IPS DF 6.9 (cell line): ENCODE data around the gene UPF2.

Experiments used
- DNase-seq: peaks from one replicate; pipeline ENCODE4 v3.0.0-alpha.2; 2013; ENCODE audit warnings: low read depth, low spot score
- H3K27ac ChIP-seq: one replicate; pipeline ENCODE4 v1.5.1; 2013; ENCODE audit warnings: low read length, control low read depth
- H3K27me3 ChIP-seq: 2 replicates; pipeline ENCODE4 v1.6.1; 2013; ENCODE audit warnings: mild to moderate bottlenecking, low read length; ENCODE audit not compliant: control insufficient read depth, insufficient read depth
- H3K36me3 ChIP-seq: 2 replicates; pipeline ENCODE4 v1.6.1; 2013; ENCODE audit warnings: low read length; ENCODE audit not compliant: control insufficient read depth, insufficient read depth
- H3K4me1 ChIP-seq: 2 replicates; pipeline ENCODE4 v1.6.1; 2013; ENCODE audit warnings: low read length; ENCODE audit not compliant: control insufficient read depth, insufficient read depth
- H3K4me3 ChIP-seq: 2 replicates; pipeline ENCODE4 v1.5.1; 2013; ENCODE audit warnings: mild to moderate bottlenecking, low read length
- H3K9me3 ChIP-seq: 2 replicates; pipeline ENCODE4 v1.6.1; 2013; ENCODE audit warnings: low read length, inconsistent platforms; ENCODE audit not compliant: control insufficient read depth, insufficient read depth
- WGBS: extraction: QIAGEN DNeasy Blood & Tissue Kit; methylation state at CpG from one replicate; pipeline ENCODE4 v1.1.7; 2013; ENCODE audit warnings: mixed read lengths, missing lambda C conversion rate; ENCODE audit not compliant: insufficient read length, insufficient coverage; 5-methylcytosine and 5-hydroxymethylcytosine counted together

Gene UPF2

DNA sequence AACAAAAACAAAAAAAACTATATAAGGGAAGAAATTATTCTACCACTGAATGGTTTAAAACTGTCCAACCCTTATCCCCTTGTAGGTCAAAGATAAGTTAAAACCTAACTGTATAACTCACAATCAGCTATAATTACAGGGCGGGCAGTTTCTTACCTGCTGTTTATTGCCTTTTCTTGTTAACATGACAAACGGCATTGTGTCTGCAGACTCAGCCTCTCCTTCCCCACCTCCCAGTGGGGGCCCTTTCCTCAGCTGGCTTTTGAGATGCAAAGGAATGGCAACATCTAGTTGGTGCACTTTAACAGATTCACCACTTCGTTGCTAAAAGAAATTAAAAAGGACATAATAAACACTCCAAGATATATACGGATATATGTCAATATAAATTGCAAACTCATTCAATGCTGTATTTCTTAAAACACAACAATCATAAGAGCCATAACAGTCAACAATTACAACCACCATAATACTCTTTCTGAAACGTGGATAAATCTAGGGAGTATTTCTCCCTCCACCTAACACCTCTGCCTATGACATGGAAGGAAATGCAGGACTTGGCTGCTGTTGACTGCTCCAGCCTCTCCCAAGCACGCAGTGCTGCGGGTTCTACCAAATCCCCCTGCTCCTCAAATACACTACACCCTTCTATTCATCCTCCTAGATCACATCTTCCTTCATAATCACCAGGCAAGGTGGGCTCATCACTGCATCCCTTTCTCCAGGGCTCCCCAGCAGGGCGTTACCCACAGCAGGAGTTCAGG is 106.0 kb downstream of the UPF2 start:
- Histone ChIP-seq H3K4me3 (no peak overlapping the region), H3K27ac (peak overlapping the region; percentile 51), H3K9me3 (no peaks in the 10 kb centered on the region)

DNA sequence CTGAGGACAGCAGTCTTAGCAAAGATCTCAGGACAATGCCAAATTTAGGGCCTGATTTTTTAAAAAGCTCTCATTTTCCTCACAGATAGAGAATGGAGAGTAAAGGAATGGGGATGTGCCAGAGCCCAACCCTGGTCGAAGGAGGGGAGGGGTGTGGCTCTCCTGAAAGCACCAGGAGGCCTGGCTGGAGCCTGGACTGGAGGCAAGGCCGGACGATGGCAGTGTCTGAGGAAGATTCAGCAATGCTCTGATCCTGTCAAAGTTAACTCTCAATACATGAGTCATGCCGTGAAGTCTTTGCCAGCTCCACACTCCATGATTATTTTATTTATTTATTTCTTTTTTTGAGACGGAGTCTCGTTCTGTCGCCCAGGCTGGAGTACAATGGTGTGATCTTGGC is 108.3 kb downstream of the UPF2 start:
- WGBS = no CpG with 5 or more reads among the region's 7 CpGs
- H3K4me3 ChIP-seq = no peak overlapping the region
- H3K4me1 ChIP-seq = peaks cover 8% of the 10 kb centered on the region; the same call in 1 of the 2 replicates
- H3K9me3 ChIP-seq = no peaks in the 10 kb centered on the region
- DNase-seq = no peak
- H3K36me3 ChIP-seq = no peaks in the 10 kb centered on the region; the same call in 1 of the 2 replicates
- H3K27me3 ChIP-seq = no peaks in the 10 kb centered on the region
- H3K27ac ChIP-seq = no peak overlapping the region

More for the DNA sequence above, 106.0 kb downstream of the UPF2 start:
- Histone ChIP-seq H3K4me1 (peaks cover 8% of the 10 kb centered on the region; the same call in 1 of the 2 replicates), H3K36me3 (no peaks in the 10 kb centered on the region), H3K27me3 (no peaks in the 10 kb centered on the region)
- DNase-seq = peak; percentile 39
- no CpG with 5 or more reads among the region's 8 CpGs for WGBS

DNA sequence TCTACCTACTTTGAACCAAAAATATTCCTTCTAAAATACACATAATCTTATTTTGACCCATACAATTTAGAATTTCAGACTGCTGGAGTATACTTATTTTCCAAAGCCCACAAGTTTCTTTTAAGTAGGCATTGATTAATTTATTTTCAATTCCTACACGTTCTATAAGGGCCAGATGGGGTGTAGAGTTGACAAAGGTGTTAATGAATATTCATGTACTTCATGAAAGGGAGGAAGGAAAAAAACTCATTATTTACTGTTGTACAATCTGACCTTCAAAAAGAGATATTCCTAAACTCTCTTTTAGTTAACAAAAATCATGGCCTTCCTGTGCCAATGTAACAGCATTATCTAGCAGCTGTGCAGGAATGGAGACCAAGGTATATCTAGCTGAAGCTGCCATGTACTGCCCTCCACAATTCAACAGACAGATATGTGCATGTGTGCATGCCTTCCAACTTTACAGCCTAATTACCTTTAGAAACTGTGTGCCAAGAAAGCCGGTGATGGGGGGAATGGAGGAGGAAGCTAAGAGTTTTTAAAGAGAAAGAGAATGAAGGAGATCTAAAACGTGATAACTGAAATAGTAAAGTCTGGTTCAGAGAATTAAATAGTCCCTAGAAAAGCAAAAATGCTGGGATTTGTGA is 108.9 kb downstream of the UPF2 start:
- Histone ChIP-seq H3K27me3 (no peaks in the 10 kb centered on the region), H3K9me3 (no peaks in the 10 kb centered on the region), H3K4me3 (no peak overlapping the region), H3K36me3 (no peaks in the 10 kb centered on the region; the same call in 1 of the 2 replicates), H3K27ac (no peak overlapping the region), H3K4me1 (peaks cover 8% of the 10 kb centered on the region; the same call in 1 of the 2 replicates)
- no peak for DNase-seq
- WGBS = 100% methylated on average over 1 of the region's 3 CpGs

DNA sequence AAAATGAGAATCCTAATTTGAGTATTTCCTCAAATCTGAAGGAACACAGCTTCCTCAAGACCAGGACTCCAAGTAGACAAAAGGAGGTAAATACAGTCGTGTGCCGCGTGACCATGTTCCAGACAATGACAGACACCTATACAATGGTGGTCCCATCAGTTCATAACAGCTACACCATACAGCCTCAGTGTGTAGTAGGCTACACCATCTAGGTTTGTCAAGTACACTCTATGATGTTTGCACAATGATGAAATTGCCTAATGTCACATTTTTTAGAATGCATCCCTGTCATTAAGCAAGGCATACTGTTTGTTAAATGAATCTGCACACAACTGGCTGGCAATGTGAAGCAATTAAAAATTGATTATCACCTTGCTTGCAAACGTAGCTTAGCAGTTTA is 111.6 kb downstream of the UPF2 start:
- Histone ChIP-seq H3K4me3 (no peak overlapping the region), H3K36me3 (peaks cover 7% of the 10 kb centered on the region), H3K27ac (no peak overlapping the region), H3K9me3 (no peaks in the 10 kb centered on the region), H3K27me3 (no peaks in the 10 kb centered on the region), H3K4me1 (peaks cover 5% of the 10 kb centered on the region; the same call in 1 of the 2 replicates)
- no peak for DNase-seq
- WGBS = no CpG with 5 or more reads among the region's 4 CpGs

DNA sequence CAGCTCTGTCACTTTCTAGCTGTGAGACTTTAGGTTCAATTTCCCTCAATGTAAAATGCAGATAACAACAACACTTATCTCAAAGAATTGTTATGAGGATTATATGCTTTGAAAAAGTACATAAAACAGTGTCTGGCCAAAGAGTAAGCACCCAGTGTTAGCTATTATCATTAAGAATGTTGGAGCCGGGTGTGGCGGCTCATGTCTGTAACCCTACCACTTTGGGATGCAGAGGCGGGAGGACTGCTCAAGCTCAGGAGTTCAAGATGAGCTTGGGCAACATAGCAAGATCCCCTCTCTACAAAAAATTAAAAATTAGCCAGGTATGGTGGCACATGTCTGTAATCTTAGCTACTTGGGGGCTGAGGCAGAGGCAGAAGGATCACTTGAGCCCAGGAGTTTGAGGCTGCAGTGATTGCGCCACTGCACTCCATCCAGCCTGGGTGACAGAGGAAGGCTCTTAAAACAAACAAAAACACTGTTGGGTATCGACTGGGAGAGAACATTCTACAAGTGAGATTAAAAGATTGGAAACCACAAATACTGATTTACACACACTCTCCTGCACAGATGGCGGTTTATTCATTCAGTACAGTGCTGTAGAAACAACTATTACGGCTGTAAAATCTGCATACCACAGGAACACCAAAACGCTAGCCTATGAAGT is 112.2 kb downstream of the UPF2 start:
- no peak for DNase-seq

DNA sequence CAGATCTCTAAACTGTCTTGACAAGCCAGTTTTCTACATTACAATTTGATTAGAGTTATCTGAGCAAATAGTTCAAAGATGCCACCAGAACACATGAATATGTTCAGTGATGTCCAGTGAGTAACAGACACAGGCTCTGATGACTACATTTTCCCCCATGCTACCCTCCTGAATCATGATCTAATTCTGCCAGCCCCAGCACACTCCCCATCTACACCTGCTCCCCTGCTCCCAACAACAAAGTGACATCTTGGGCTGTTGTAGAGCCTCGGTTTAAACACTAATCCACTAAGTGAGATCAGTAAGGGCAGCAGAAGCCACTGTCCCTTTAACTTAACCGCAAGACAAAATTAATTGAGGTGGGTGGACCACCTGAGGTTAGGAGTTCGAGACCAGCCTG is 114.9 kb downstream of the UPF2 start:
- no peaks in the 10 kb centered on the region for H3K4me1 ChIP-seq
- H3K27ac ChIP-seq = no peak overlapping the region
- no peak overlapping the region for H3K4me3 ChIP-seq
- H3K27me3 ChIP-seq = no peaks in the 10 kb centered on the region
- H3K9me3 ChIP-seq = no peaks in the 10 kb centered on the region
- DNase-seq = no peak
- WGBS = no CpG with 5 or more reads among the region's 3 CpGs
- peaks cover 9% of the 10 kb centered on the region for H3K36me3 ChIP-seq

More for the DNA sequence above, 112.2 kb downstream of the UPF2 start:
- H3K36me3 ChIP-seq = peaks cover 7% of the 10 kb centered on the region
- H3K4me1 ChIP-seq = peaks cover 2% of the 10 kb centered on the region; the same call in 1 of the 2 replicates
- H3K9me3 ChIP-seq = no peaks in the 10 kb centered on the region
- no peaks in the 10 kb centered on the region for H3K27me3 ChIP-seq
- WGBS = no CpG with 5 or more reads among the region's 8 CpGs
- no peak overlapping the region for H3K27ac ChIP-seq
- no peak overlapping the region for H3K4me3 ChIP-seq

DNA sequence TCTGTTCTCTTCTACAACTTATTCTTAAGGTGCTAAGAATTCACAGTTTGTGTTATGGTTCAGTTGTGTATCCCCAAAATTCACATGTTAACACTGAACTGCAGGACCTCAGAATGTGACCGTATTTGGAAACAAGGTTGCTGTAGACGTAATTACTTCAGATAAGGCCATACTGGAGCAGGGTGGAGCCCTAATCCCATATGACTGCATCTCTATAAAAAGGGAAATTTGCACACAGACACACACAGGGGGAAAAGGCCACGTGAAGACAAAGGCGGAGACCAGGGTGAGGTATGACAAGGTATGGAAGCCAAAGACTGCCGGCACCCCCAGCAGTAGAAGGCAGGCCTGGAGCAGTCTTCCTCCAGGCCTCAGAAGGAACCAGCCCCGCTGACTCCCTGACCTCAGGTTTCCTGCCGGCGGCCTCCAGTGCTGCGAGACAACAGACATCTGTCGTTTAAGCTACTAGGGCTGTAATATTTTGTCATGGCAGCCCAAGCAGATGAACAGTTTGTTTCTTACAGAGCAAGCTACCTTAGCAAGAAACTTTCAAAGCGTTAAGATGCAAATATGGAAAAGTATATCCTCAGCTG is 120.7 kb downstream of the UPF2 start:
- Histone ChIP-seq H3K36me3 (peaks cover 13% of the 10 kb centered on the region), H3K4me3 (no peak overlapping the region), H3K4me1 (no peaks in the 10 kb centered on the region), H3K9me3 (no peaks in the 10 kb centered on the region), H3K27ac (no peak overlapping the region), H3K27me3 (no peaks in the 10 kb centered on the region)
- no CpG with 5 or more reads among the region's 11 CpGs for WGBS
- no peak for DNase-seq

DNA sequence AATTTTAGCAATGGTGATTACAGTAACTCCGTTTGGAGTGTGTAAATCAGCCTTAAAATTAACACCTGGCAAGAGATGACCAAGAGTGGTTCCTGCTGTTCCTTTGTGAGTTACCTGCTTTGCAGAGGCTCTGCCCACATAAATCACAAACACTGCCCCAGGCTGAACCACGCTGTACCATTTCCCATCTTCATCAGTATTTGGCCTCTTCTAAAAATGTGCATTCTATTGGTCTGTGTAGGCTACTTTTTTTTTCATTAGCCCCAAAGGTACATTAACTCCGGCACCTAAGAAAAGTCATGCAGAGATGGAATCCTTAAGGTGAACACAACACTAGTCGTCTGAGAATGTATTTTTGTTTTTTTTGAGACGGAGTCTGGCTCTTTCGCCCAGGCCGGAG is 123.3 kb downstream of the UPF2 start:
- no peaks in the 10 kb centered on the region for H3K9me3 ChIP-seq
- H3K36me3 ChIP-seq = peaks cover 9% of the 10 kb centered on the region; the same call in 1 of the 2 replicates
- no peak overlapping the region for H3K27ac ChIP-seq
- WGBS = no CpG with 5 or more reads among the region's 7 CpGs
- H3K27me3 ChIP-seq = no peaks in the 10 kb centered on the region
- no peaks in the 10 kb centered on the region for H3K4me1 ChIP-seq
- 0 out of 2 replicates have a peak overlapping the region, but pooled peaks have one; percentile 7 for H3K4me3 ChIP-seq
- DNase-seq = no peak

DNA sequence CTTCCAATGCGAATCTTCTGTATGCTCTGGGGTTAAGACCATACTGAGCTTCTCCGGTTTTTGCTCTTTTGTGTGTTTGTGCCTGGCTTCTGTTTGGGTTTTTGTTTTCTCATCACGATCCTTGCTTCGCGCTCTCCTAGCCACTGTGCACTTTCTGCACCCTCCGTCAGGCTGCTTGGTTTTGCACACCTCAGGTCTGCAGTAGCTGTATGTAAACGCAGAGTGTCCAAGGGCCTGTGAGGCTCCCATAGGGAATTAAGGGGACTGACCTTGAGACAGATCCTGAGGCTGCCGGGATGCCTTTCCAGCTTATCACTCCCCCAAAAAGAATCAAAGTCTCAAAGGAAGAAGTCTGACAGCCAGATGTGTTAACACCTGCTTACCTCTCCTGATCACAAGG is 124.2 kb downstream of the UPF2 start:
- H3K9me3 ChIP-seq = no peaks in the 10 kb centered on the region
- no peaks in the 10 kb centered on the region for H3K4me1 ChIP-seq
- peaks cover 9% of the 10 kb centered on the region; the same call in 1 of the 2 replicates for H3K36me3 ChIP-seq
- H3K4me3 ChIP-seq = no peak overlapping the region
- no peak overlapping the region for H3K27ac ChIP-seq
- DNase-seq = no peak
- H3K27me3 ChIP-seq = no peaks in the 10 kb centered on the region
- WGBS = no CpG with 5 or more reads among the region's 8 CpGs

DNA sequence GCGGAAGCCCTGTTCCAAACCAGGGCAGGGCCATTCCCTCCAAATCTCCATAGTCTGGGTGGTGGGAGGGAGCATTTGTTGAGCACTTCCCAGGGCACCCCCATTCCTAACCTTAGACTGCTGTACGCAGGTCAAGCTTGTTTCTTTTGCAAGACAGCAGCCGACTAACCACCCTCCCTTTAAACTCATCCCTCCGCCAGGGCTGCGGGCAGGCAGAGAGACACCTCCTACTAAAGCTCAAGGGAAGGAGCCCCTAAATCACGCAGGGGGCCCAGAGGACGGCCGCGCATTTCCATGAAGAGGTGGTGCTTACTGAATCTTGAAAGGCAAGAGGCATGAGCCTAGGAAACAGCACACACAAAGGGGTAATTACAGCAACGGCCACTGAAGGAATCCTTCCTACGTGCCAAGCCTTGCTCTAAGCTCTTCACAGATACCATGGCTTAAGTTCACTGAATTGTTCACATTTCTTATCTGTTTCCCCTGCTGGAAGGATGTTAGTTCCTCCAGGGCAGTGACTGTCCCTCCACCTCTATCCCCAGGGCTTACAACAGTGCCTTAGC is 129.4 kb downstream of the UPF2 start:
- Histone ChIP-seq H3K9me3 (no peaks in the 10 kb centered on the region), H3K36me3 (no peaks in the 10 kb centered on the region), H3K4me3 (no peak overlapping the region), H3K27ac (no peak overlapping the region), H3K27me3 (no peaks in the 10 kb centered on the region), H3K4me1 (no peaks in the 10 kb centered on the region)
- WGBS = no CpG with 5 or more reads among the region's 11 CpGs
- DNase-seq = no peak
